ENCODE measurements around the gene PGAM1. TPM values are rescaled to one million over a fixed set of nuclear protein-coding genes. Genes with fewer than 3 reads are reported as not detected.
A peak's percentile ranks its signal among the peaks of the same experiment; 100 is the strongest.
"Not testable (repeated sequence)": the region's sequence is repeated elsewhere in the genome, so short reads cannot be mapped to it uniquely, and the experiment has no call there.

PGAM1 gene
- total RNA-seq, 4 donors from 2014 or later = 151 to 289 (median 240) TPM

DNA sequence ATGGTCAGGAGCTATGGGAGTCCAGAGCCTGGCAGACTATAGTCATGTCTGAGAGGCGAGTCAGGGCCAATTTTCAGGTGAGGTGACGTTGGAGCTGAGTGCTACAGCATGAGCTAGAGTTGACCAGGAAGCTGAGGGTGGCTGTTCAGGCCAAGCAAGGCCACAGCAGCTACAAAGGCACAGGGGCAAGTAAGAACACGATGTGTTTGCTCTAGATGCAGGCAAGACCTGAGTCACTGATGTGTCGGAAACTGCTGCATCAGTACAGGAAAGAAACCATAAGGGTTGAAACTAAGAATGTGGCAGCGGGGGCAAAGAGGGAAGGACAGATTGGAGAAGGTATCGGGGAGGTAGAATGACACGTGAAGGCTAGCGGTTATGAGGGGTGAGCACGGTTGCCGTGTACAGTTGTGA lies 13.1 kb upstream of the PGAM1 start:
- no peak overlapping the region for H3K4me3 ChIP-seq (ENCODE audit: low read depth, poor library complexity, severe bottlenecking)
- intact Hi-C loops (cut with DNase I; ENCODE audit: low total_unique reads) = no loop called here
- no peak for DNase-seq (ENCODE audit: low spot score in 2 of 2)
- TF ChIP-seq CTCF (IDR thresholded peaks at IDR 0.05) = no peak
- TF ChIP-seq POLR2A (IDR thresholded peaks at IDR 0.05) = no peak
- 52 to 67% methylated on average over 10 of the region's 10 CpGs for WGBS, 2 donors

DNA sequence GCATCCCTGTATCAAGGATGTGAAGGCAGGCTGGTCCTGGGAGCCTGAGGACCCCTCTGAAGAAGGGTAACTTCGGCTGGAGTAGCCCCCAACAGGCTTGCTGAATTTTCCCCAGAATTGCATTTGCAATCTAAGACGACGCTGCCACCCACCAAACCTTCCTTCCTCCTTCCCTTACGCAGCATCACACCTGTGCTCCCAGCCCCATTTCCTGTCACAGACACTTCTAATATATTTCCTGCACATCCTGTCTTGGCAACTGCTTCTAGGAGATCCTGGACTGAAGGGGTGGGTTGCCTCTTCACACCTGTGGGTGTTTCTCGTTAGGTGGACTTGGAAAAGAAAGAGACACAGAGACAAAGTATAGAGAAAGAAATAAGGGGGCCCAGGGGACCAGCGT lies 9.4 kb upstream of the PGAM1 start:
- H3K4me3 ChIP-seq (ENCODE audit: low read depth, poor library complexity, severe bottlenecking) = no peak overlapping the region
- TF ChIP-seq CTCF (IDR thresholded peaks at IDR 0.05) = no peak
- TF ChIP-seq POLR2A (IDR thresholded peaks at IDR 0.05) = no peak
- 76 to 80% methylated on average over 6 of the region's 6 CpGs for WGBS, 2 donors
- intact Hi-C loops (cut with DNase I; ENCODE audit: low total_unique reads) = no loop called here
- DNase-seq (ENCODE audit: low spot score in 2 of 2) = no peak

DNA sequence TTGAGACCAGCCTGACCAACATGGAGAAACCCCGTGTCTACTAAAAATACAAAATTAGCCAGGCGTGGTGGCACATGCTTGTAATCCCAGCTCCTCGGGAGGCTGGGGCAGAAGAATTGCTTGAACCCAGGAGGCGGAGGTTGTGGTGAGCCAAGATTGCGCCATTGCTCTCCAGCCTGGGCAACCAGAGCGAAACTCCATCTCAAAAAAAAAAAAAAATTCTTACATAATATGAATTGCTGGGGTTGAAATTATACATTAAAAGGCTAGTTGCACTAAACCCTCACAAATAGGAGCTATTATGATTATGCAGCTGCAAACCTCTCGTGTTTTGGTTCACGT lies 2.3 kb upstream of the PGAM1 start:
- 78 to 79% methylated on average over 8 of the region's 8 CpGs for WGBS, 2 donors
- H3K4me3 ChIP-seq (ENCODE audit: low read depth, poor library complexity, severe bottlenecking); DNase-seq (ENCODE audit: low spot score in 2 of 2); intact Hi-C loops (cut with DNase I; ENCODE audit: low total_unique reads): not testable (repeated sequence)

- DNase-seq (ENCODE audit: low spot score in 2 of 2) = no peak
- intact Hi-C loops (cut with DNase I; ENCODE audit: low total_unique reads) = no loop called here
- TF ChIP-seq CTCF (IDR thresholded peaks at IDR 0.05) = no peak
- TF ChIP-seq POLR2A (IDR thresholded peaks at IDR 0.05) = no peak
- peak overlapping the region; percentile 71 for H3K4me3 ChIP-seq (ENCODE audit: low read depth, poor library complexity, severe bottlenecking)
- 11 to 15% methylated on average over 32 to 34 of the region's 34 CpGs for WGBS, 2 donors
Measured at GRCh38 chr10:97426776-97427570, 982 bp downstream of the PGAM1 start.

GRCh38 chr10:97427571-97428179 lies 1.7 kb downstream of the PGAM1 start:
- DNase-seq (ENCODE audit: low spot score in 2 of 2) = no peak
- TF ChIP-seq POLR2A (IDR thresholded peaks at IDR 0.05) = no peak
- no peak for TF ChIP-seq CTCF (IDR thresholded peaks at IDR 0.05)
- 9 to 12% methylated on average over 9 of the region's 9 CpGs for WGBS, 2 donors
- intact Hi-C loops (cut with DNase I; ENCODE audit: low total_unique reads) = loop anchor here (1.0 kb wide), 1 partner anchor 15 kb away; no protein-coding TSS in a partner anchor
- H3K4me3 ChIP-seq (ENCODE audit: low read depth, poor library complexity, severe bottlenecking) = no peak overlapping the region

DNA sequence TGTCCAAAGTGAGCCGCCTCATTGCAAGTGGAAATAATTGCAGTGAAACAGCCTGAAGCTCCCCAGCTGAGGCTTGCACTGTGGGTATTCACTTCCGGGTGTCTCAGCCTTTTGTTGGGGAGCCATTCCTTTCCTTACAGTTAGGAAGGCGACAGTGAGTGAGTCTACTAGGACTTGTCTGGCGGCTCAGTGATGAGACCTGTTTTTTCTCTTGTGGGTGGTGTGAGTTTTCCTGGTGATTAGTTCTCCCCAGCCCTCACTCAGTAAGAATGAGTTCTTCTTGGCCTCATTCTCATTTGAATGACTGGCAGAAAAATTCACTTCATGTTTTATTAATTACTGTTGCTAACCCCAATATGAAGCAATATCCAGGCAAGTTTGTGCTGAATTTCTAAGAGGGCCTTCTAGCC lies 2.6 kb downstream of the PGAM1 start:
- DNase-seq (ENCODE audit: low spot score in 2 of 2) = no peak
- 15 to 22% methylated on average over 4 of the region's 4 CpGs for WGBS, 2 donors
- intact Hi-C loops (cut with DNase I; ENCODE audit: low total_unique reads) = loop anchor here (1.0 kb wide), 1 partner anchor 14 kb away; no protein-coding TSS in a partner anchor
- TF ChIP-seq CTCF (IDR thresholded peaks at IDR 0.05) = no peak
- TF ChIP-seq POLR2A (IDR thresholded peaks at IDR 0.05) = no peak
- H3K4me3 ChIP-seq (ENCODE audit: low read depth, poor library complexity, severe bottlenecking) = no peak overlapping the region

Measured in lower leg skin (tissue), 4 donors.